Activated naive CD4-positive, alpha-beta T cell (primary cell): ENCODE results near the gene PLEKHA3.

ENCODE experiments used
- DNase-seq, 4 experiments: peaks; one replicate each; lab custom pipeline; 2025; lab: John Stamatoyannopoulos, UW

The PLEKHA3 gene

GRCh38 chr2:178478439-178479274 is 1.6 kb upstream of the PLEKHA3 start, which contains the start of gene FKBP7:
Gene FKBP7, minus strand, starts transcription at chr2:178478600. Its CDS starts 101 bp downstream, at chr2:178478499.
- DNase-seq, result peak; percentile 48 to 81 (median 61)

- DNase-seq, result no peak
Measured at GRCh38 chr2:178479275-178479616, 1.0 kb upstream of the PLEKHA3 start.

GRCh38 chr2:178479758-178480226 is 465 bp upstream of the PLEKHA3 start:
- DNase-seq, result no peak

- DNase-seq, result no peak
Measured at GRCh38 chr2:178482437-178482836, 2.2 kb downstream of the PLEKHA3 start.

GRCh38 chr2:178484245-178485041 is 4.2 kb downstream of the PLEKHA3 start:
- no peak for DNase-seq

GRCh38 chr2:178485356-178485755 is 5.1 kb downstream of the PLEKHA3 start:
- DNase-seq, result no peak

GRCh38 chr2:178491612-178492011 is 11.4 kb downstream of the PLEKHA3 start:
- no peak for DNase-seq

- no peak for DNase-seq
Measured at GRCh38 chr2:178496049-178496448, 15.8 kb downstream of the PLEKHA3 start.

- DNase-seq, result no peak
Measured at GRCh38 chr2:178498137-178498536, 17.9 kb downstream of the PLEKHA3 start.

- DNase-seq, result no peak
Measured at GRCh38 chr2:178499640-178500039, 19.4 kb downstream of the PLEKHA3 start.

GRCh38 chr2:178502751-178503150 is 22.5 kb downstream of the PLEKHA3 start:
- no peak for DNase-seq

GRCh38 chr2:178506101-178506500 is 25.8 kb downstream of the PLEKHA3 start:
- DNase-seq, result no peak

- no peak for DNase-seq
Measured at GRCh38 chr2:178506524-178506923, 26.3 kb downstream of the PLEKHA3 start.

- no peak for DNase-seq
Measured at GRCh38 chr2:178506949-178507348, 26.7 kb downstream of the PLEKHA3 start.

GRCh38 chr2:178508646-178509045 is 28.4 kb downstream of the PLEKHA3 start:
- DNase-seq, result no peak

GRCh38 chr2:178510384-178510783 is 30.1 kb downstream of the PLEKHA3 start:
- no peak for DNase-seq

- no peak for DNase-seq
Measured at GRCh38 chr2:178512484-178512883, 32.2 kb downstream of the PLEKHA3 start.

GRCh38 chr2:178513876-178514275 is 33.6 kb downstream of the PLEKHA3 start:
- no peak for DNase-seq

GRCh38 chr2:178514664-178515063 is 34.4 kb downstream of the PLEKHA3 start:
- DNase-seq, result no peak

- no peak for DNase-seq
Measured at GRCh38 chr2:178517496-178517895, 37.2 kb downstream of the PLEKHA3 start.

GRCh38 chr2:178521304-178522150 is 41.3 kb downstream of the PLEKHA3 start:
- DNase-seq, result no peak
